ENCODE results near the gene THBD.

Gene THBD

DNA sequence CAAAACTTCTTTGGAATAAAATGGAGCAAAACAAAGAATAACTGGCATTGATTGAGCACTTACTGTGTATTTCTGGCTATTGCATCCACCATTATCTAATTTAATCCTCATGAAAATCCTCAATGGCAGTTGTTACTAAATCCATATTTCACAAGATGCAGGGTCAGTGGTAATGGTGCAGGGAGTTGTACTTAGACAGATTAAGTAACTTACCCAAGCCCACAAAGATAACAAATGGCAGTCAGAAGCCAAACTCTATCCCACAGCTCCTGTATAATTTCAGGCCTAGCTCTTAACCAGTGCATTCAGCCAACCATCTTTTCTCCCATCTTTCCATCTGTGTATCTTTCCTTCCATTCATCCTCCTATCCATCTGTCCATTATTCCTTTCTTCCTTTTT is 43.7 kb downstream of the THBD start:
- Histone ChIP-seq H3K4me1 (no peaks in the 10 kb centered on the region), H3K27me3 (no peaks in the 10 kb centered on the region), H3K36me3 (no peaks in the 10 kb centered on the region), H3K9me3 (no peaks in the 10 kb centered on the region; the same call in 1 of the 2 replicates), H3K4me3 (ENCODE audit: low read depth, low read length) (no peak overlapping the region)
- TF ChIP-seq, protein P1, sequence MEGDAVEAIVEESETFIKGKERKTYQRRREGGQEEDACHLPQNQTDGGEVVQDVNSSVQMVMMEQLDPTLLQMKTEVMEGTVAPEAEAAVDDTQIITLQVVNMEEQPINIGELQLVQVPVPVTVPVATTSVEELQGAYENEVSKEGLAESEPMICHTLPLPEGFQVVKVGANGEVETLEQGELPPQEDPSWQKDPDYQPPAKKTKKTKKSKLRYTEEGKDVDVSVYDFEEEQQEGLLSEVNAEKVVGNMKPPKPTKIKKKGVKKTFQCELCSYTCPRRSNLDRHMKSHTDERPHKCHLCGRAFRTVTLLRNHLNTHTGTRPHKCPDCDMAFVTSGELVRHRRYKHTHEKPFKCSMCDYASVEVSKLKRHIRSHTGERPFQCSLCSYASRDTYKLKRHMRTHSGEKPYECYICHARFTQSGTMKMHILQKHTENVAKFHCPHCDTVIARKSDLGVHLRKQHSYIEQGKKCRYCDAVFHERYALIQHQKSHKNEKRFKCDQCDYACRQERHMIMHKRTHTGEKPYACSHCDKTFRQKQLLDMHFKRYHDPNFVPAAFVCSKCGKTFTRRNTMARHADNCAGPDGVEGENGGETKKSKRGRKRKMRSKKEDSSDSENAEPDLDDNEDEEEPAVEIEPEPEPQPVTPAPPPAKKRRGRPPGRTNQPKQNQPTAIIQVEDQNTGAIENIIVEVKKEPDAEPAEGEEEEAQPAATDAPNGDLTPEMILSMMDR (IDR thresholded peaks at IDR 0.05; ENCODE audit: low read depth, low read length): no peak
- no peak for DNase-seq

DNA sequence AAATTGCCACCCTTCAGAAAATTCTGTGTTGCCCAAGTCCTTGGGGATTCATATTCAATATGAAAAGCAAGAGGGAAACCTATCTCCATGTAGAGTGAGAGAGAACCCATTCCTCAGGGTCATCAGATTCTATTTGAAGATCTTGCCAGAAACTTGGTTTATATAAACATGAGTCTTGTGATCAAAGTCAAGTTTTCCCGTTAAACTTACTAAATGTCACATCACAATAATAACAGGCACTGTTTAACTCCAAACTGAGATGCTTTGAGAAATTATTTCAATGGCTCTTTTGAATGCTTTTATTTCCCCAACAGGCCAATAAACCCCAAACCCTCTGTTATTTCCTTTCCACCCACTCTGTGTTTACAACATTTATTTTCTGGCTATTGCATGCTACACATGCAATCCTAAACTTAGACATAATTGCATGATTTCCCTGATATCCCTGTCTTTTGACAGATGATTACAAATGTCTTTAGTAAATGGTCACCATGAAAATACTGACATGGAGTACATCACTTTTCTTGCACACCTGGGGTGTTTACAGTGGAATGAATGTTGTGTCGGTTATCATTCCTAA is 45.5 kb downstream of the THBD start:
- H3K4me1 ChIP-seq: no peaks in the 10 kb centered on the region
- DNase-seq: no peak
- H3K36me3 ChIP-seq: no peaks in the 10 kb centered on the region
- TF ChIP-seq, protein P1 (IDR thresholded peaks at IDR 0.05; ENCODE audit: low read depth, low read length): no peak
- no peak overlapping the region for H3K4me3 ChIP-seq (ENCODE audit: low read depth, low read length)
- H3K9me3 ChIP-seq: no peaks in the 10 kb centered on the region; the same call in 1 of the 2 replicates
- no peaks in the 10 kb centered on the region for H3K27me3 ChIP-seq

DNA sequence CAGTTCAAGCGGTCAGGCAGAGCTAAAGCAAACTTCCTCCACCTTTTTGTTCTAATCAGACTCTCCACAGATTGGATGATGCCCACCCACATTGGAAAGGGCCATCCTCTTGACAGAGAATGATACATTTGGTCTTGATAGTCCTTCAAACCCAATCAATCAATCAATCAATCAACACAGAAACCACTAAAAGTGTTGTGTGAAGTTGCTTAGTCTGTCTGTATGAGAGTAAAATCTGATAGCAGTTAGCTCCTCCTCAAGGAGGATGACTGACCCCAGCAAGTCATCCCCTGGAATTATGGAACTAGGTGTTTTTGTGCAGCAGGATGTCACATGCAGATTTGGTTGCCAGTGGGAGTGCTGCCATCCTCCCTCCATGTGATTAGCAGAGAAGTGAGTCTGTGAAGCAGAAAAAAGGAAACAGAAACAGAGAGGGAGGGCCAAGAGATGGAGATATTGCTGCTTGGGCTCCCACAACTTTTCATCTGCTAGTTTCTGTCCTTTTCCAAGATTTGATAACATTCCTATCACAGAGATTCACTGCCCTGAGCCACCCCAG is 46.3 kb downstream of the THBD start:
- no peak overlapping the region for H3K4me3 ChIP-seq (ENCODE audit: low read depth, low read length)
- H3K4me1 ChIP-seq: no peaks in the 10 kb centered on the region
- no peak for DNase-seq
- no peaks in the 10 kb centered on the region for H3K27me3 ChIP-seq
- no peaks in the 10 kb centered on the region; the same call in 1 of the 2 replicates for H3K9me3 ChIP-seq
- H3K36me3 ChIP-seq: no peaks in the 10 kb centered on the region
- TF ChIP-seq, protein P1 (IDR thresholded peaks at IDR 0.05; ENCODE audit: low read depth, low read length): no peak

DNA sequence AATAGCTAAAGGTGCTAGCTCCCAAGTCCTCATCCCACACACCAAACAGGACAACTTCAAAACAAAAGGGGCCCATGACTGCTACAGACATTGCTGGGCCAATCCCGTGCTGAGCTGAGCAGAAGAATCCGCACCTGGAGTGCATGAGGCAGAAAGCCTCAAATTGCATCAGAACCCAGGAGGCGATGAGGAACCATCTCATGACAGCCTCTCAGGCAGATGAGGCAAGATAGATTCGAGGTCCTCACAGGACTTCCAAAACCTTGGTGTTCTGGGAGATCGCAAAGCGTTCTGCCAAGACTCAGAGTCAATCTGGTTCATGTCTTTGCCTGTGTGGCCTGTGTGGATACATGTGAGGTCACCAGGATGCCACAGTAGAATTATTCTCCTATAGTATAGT is 47.2 kb downstream of the THBD start:
- TF ChIP-seq, protein P1 (IDR thresholded peaks at IDR 0.05; ENCODE audit: low read depth, low read length): no peak
- DNase-seq: no peak
- H3K4me3 ChIP-seq (ENCODE audit: low read depth, low read length): no peak overlapping the region
- H3K4me1 ChIP-seq: no peaks in the 10 kb centered on the region
- H3K36me3 ChIP-seq: no peaks in the 10 kb centered on the region
- no peaks in the 10 kb centered on the region for H3K27me3 ChIP-seq
- no peaks in the 10 kb centered on the region; the same call in 1 of the 2 replicates for H3K9me3 ChIP-seq

DNA sequence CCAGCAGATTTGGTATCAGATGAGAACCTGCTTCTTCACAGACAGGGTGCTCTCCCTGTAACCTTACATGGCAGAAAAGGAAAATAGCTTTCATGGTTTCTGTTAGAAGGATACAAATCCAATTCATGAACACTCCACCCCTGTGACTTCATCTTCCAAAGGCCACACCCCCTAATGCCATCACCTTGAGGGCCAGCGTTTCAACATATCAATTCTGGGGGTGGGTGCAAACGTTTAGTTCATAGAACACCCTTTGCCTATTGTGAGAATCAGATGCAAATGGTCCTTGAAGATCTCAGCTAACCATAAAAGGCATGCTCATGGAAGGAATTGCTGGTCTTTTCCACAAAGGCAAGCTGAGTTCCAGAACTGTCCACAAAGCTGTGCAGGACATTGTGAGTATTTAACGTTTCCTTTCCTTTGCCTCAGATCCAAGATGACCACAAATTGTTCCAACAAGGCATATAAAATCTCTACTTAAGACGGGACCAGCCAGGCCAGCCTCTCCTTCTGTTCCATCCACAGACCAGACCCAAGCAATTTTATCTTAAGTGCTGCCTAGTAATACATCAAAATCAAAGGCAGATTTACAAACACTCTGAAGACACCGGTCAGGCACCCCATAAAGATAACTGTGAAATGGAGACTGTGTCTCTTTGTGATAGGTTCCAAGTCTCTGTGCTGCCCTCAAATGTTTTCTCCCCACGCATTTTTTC is 49.1 kb downstream of the THBD start:
- TF ChIP-seq, protein P1 (IDR thresholded peaks at IDR 0.05; ENCODE audit: low read depth, low read length): no peak
- no peaks in the 10 kb centered on the region for H3K4me1 ChIP-seq

DNA sequence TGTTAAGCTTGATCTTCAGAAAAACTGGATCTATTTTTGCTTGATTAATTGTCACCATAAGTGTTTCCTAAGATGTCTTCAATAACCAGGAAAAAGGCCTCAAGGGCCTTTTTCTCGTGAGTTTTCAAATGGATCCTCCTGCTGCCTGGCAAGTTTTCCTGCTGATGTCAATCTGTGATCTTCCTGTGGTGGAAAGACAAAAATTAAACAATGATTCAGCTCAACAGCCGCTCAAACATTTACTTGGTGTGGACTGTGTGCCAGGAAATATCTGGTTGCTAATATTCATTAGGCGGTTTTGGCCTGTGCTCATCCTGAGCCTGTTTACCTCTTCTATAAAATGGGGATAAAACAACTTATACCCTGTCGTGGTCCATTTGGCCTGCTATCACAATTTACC is 49.7 kb downstream of the THBD start:
- H3K4me1 ChIP-seq: no peaks in the 10 kb centered on the region
- no peaks in the 10 kb centered on the region for H3K27me3 ChIP-seq
- no peak for DNase-seq
- TF ChIP-seq, protein P1 (IDR thresholded peaks at IDR 0.05; ENCODE audit: low read depth, low read length): no peak
- H3K9me3 ChIP-seq: no peaks in the 10 kb centered on the region
- no peak overlapping the region for H3K4me3 ChIP-seq (ENCODE audit: low read depth, low read length)
- no peaks in the 10 kb centered on the region for H3K36me3 ChIP-seq

More for the DNA sequence above, 49.1 kb downstream of the THBD start:
- Histone ChIP-seq H3K9me3 (no peaks in the 10 kb centered on the region), H3K4me3 (ENCODE audit: low read depth, low read length) (no peak overlapping the region), H3K27me3 (no peaks in the 10 kb centered on the region), H3K36me3 (no peaks in the 10 kb centered on the region)
- no peak for DNase-seq

Data from BE2C (cell line).